Pancreas (tissue), 10 donors: ENCODE results near the gene DDX21. TPM values are rescaled to one million over a fixed set of nuclear protein-coding genes. Genes with fewer than 3 reads are reported as not detected.

Source experiments
- ATAC-seq, 4 donors: fragments of 200-7000 bp; cut with Tn5 transposase; one replicate each; pipeline versions ENCODE4 v1.8.0 to v1.9.1; 2020; ENCODE audit warnings: mild to moderate bottlenecking in 4 of 4, moderate library complexity in 4 of 4
- DNase-seq, 6 donors: peaks; one replicate each; pipeline ENCODE4 v3.0.0-alpha.2; 2020
- FAIRE-seq: peaks from 2 replicates; lab custom pipeline; 2012; peaks lifted over from hg19 to GRCh38; lab: Jason Lieb, UNC
- H3K27ac ChIP-seq, 4 donors: fragments of 200-600 bp; sonication (generic); 1 replicate in 3 of 4; 2 replicates in 1 of 4; pipeline versions ENCODE4 v1.5.0 to v1.8.0; 2020
- H3K27me3 ChIP-seq, 4 donors: fragments of 200-600 bp; one replicate each; pipeline ENCODE4 v1.8.0; 2021
- H3K36me3 ChIP-seq, 3 donors: fragments of 200-600 bp; sonication (generic) in 1 of 3; one replicate each; pipeline versions ENCODE4 v1.5.0 to v1.8.0; 2020 to 2021
- H3K4me1 ChIP-seq, 3 donors: fragments of 200-600 bp; one replicate each; pipeline ENCODE4 v1.8.0; 2021
- H3K4me3 ChIP-seq, 4 donors: fragments of 200-600 bp; sonication (generic) in 2 of 4; one replicate each; pipeline versions ENCODE4 v1.5.0 to v1.8.0; 2020 to 2021
- H3K9me3 ChIP-seq, 4 donors: fragments of 200-600 bp; one replicate each; pipeline ENCODE4 v1.8.0; 2021
- CTCF ChIP-seq, 4 donors: fragments of 200-600 bp; sonication (generic) in 3 of 4; IDR thresholded peaks; one replicate each; pipeline versions ENCODE4 v1.5.0 to v1.8.0; 2021; ENCODE audit warnings: antibody characterized with exemption in 4 of 4
- WGBS, 2 donors: extraction: QIAGEN DNeasy Blood & Tissue Kit; methylation state at CpG; one replicate each; pipeline ENCODE4 v1.1.7; 2013; 5-methylcytosine and 5-hydroxymethylcytosine counted together
- intact Hi-C, 3 donors: fragments of 100-400 bp; cut with DNase I; formaldehyde crosslinking; loops; one replicate each; pipeline versions ENCODE4 v1.11.1 to v1.14.2; 2022
- polyA plus RNA-seq, 2 donors: library from polyadenylated mRNA; stranded (reverse); fragments of 200-250 nt; gene quantifications; one replicate each; pipeline ENCODE4 v1.2.3, GENCODE V29; 2013
- total RNA-seq, 6 donors: library from RNA; stranded (reverse); fragmentation: NEBNext Ultra II Directional in 4 of 6; extraction: Animal tissue kit (Norgen Biotek cat#: 25700) in 4 of 6; gene quantifications; one replicate each; pipeline versions ENCODE4 v1.2.1 to v1.2.4, GENCODE V29; 2021 to 2023
- donor health status: healthy with polysubstance abuse.
- donor health status: DM: no; HTN: no; CAD: no; lungs with moderate emphysema.
- donor health status: DM: no; HTN: no; CAD: no.
- donor health status: control.
- donor health status: control.
- donor health status: Bipolar disorder and iron deficiency.
- donor health status: DM: yes; HTN: yes; CAD: no.
- donor health status: DM: no; HTN: no; CAD: no.
- donor health status: DM: no; HTN: no; CAD: no.
- donor health status: DM: yes; HTN: yes; CAD: no.

DDX21 gene
- total and polyA plus RNA-seq, 8 donors = 11.1 to 43.3 (median 23.2) TPM

- no peak overlapping the region for H3K4me3 ChIP-seq
- FAIRE-seq (no peak), ATAC-seq (no peak), DNase-seq (no peak)
- peaks cover 0 to 49% (median 21%) of the 10 kb centered on the region in 3 donors for H3K36me3 ChIP-seq
- no peaks in the 10 kb centered on the region for H3K27me3 ChIP-seq
- WGBS, 2 donors = 95 to 97% methylated on average over 1 of the region's 1 CpG
- no peaks in the 10 kb centered on the region for H3K9me3 ChIP-seq
- no peak for TF ChIP-seq CTCF (IDR thresholded peaks at IDR 0.05)
- H3K4me1 ChIP-seq = no peaks in the 10 kb centered on the region
- intact Hi-C loops = no loop called here
- H3K27ac ChIP-seq = no peak overlapping the region
These were observed 25.1 kb downstream of the DDX21 start for GRCh38 chr10:68981074-68981473.

- H3K4me1 ChIP-seq = no peaks in the 10 kb centered on the region
- intact Hi-C loops = no loop called here
- no peak for FAIRE-seq
- no peak for DNase-seq
- TF ChIP-seq CTCF (IDR thresholded peaks at IDR 0.05) = no peak
- 94 to 95% methylated on average over 11 of the region's 11 CpGs for WGBS, 2 donors
- H3K27me3 ChIP-seq = no peaks in the 10 kb centered on the region
- no peak for ATAC-seq
- no peaks in the 10 kb centered on the region for H3K9me3 ChIP-seq
- no peak overlapping the region for H3K4me3 ChIP-seq
- no peak overlapping the region for H3K27ac ChIP-seq
- peaks cover 0 to 40% (median 21%) of the 10 kb centered on the region in 3 donors for H3K36me3 ChIP-seq
These were observed 26.4 kb downstream of the DDX21 start for GRCh38 chr10:68982389-68982788.

- peaks cover 0 to 10% (median 0%) of the 10 kb centered on the region in 3 donors for H3K36me3 ChIP-seq
- WGBS, 2 donors = 32 to 34% methylated on average over 3 of the region's 3 CpGs
- no peaks in the 10 kb centered on the region for H3K27me3 ChIP-seq
- FAIRE-seq (no peak), ATAC-seq (no peak), DNase-seq (no peak)
- no peak overlapping the region for H3K27ac ChIP-seq
- intact Hi-C loops = no loop called here
- TF ChIP-seq CTCF (IDR thresholded peaks at IDR 0.05) = no peak
- H3K4me1 ChIP-seq = peaks cover 0 to 23% (median 8%) of the 10 kb centered on the region in 3 donors
- no peak overlapping the region for H3K4me3 ChIP-seq
- no peaks in the 10 kb centered on the region for H3K9me3 ChIP-seq
These were observed 31.6 kb downstream of the DDX21 start for GRCh38 chr10:68987611-68988010.

GRCh38 chr10:68988530-68989316 lies 32.8 kb downstream of the DDX21 start, which contains the start of gene KIFBP:
TSS of gene KIFBP (plus strand) at chr10:68988803. CDS start at chr10:68988833, 30 bp downstream.
- no peaks in the 10 kb centered on the region for H3K9me3 ChIP-seq
- peaks cover 0 to 34% (median 8%) of the 10 kb centered on the region in 3 donors for H3K4me1 ChIP-seq
- DNase-seq = peak; percentile 86 to 96 (median 93)
- H3K4me3 ChIP-seq = peak within 1 kb of the TSS; percentile 51 to 100 (median 84)
- ATAC-seq = peak; percentile 95 to 98 (median 96)
- FAIRE-seq = peak; percentile 94
- intact Hi-C loops = no loop called here
- 0% methylated on average over 62 of the region's 62 CpGs for WGBS, 2 donors
- peaks cover 0 to 5% (median 0%) of the 10 kb centered on the region in 3 donors for H3K36me3 ChIP-seq
- TF ChIP-seq CTCF (IDR thresholded peaks at IDR 0.05) = peak in 1 of 4 donors; percentile 14
- H3K27me3 ChIP-seq = no peaks in the 10 kb centered on the region
- peak within 1 kb of the TSS; percentile 64 to 76 (median 72) for H3K27ac ChIP-seq
